Measurements from ENCODE around the gene RILPL1.
"Not testable (repeated sequence)": the region's sequence is repeated elsewhere in the genome, so short reads cannot be mapped to it uniquely, and the experiment has no call there.

RILPL1 gene

GRCh38 chr12:123465084-123465483 is 68.4 kb downstream of the RILPL1 start:
- no peak for DNase-seq (ENCODE audit: low spot score)

GRCh38 chr12:123463174-123463573 is 70.3 kb downstream of the RILPL1 start:
- not testable (repeated sequence) for DNase-seq (ENCODE audit: low spot score)

- DNase-seq (ENCODE audit: low spot score), result peak; percentile 91
These were observed 75.3 kb downstream of the RILPL1 start, which contains the start of gene SNRNP35 for GRCh38 chr12:123457980-123458779. TSS of gene SNRNP35 (plus strand) at chr12:123458139. CDS start at chr12:123465541, 7,402 bp downstream.

GRCh38 chr12:123453165-123453564 is 80.4 kb downstream of the RILPL1 start:
- no peak for DNase-seq (ENCODE audit: low spot score)

GRCh38 chr12:123452276-123452550 is 81.3 kb downstream of the RILPL1 start:
- not testable (repeated sequence) for DNase-seq (ENCODE audit: low spot score)

- DNase-seq (ENCODE audit: low spot score), result no peak
These were observed 82.9 kb downstream of the RILPL1 start for GRCh38 chr12:123450636-123451035.

- DNase-seq (ENCODE audit: low spot score), result no peak
These were observed 83.7 kb downstream of the RILPL1 start for GRCh38 chr12:123449856-123450255.

GRCh38 chr12:123449249-123449733 is 84.2 kb downstream of the RILPL1 start:
- DNase-seq (ENCODE audit: low spot score), result no peak

- DNase-seq (ENCODE audit: low spot score), result no peak
These were observed 87.2 kb downstream of the RILPL1 start for GRCh38 chr12:123446333-123446713.

- no peak for DNase-seq (ENCODE audit: low spot score)
These were observed 87.9 kb downstream of the RILPL1 start for GRCh38 chr12:123445388-123446332.

- no peak for DNase-seq (ENCODE audit: low spot score)
These were observed 89.2 kb downstream of the RILPL1 start for GRCh38 chr12:123444092-123445026.

GRCh38 chr12:123442774-123443173 is 90.7 kb downstream of the RILPL1 start:
- DNase-seq (ENCODE audit: low spot score), result no peak

GRCh38 chr12:123441523-123442164 is 91.9 kb downstream of the RILPL1 start:
- DNase-seq (ENCODE audit: low spot score), result no peak

- peak; percentile 91 for DNase-seq (ENCODE audit: low spot score)
These were observed 97.2 kb downstream of the RILPL1 start, which contains the start of gene RILPL2 for GRCh38 chr12:123436017-123436964. TSS of gene RILPL2 (minus strand) at chr12:123436684. CDS start at chr12:123436420, 264 bp downstream.

- DNase-seq (ENCODE audit: low spot score), result no peak
These were observed 97.9 kb downstream of the RILPL1 start for GRCh38 chr12:123435636-123436016.

GRCh38 chr12:123433615-123434014 is 99.9 kb downstream of the RILPL1 start:
- DNase-seq (ENCODE audit: low spot score), result no peak

- not testable (repeated sequence) for DNase-seq (ENCODE audit: low spot score)
These were observed 101.3 kb downstream of the RILPL1 start for GRCh38 chr12:123431951-123432817.

- DNase-seq (ENCODE audit: low spot score), result not testable (repeated sequence)
These were observed 104.4 kb downstream of the RILPL1 start for GRCh38 chr12:123429101-123429500.

GRCh38 chr12:123428591-123428990 is 104.9 kb downstream of the RILPL1 start:
- no peak for DNase-seq (ENCODE audit: low spot score)

Measured in left forelimb (tissue), 1 donor.